Neural progenitor cell (in vitro differentiated cells): Measurements from ENCODE around the gene SMAD2. TPM values are rescaled to one million over a fixed set of nuclear protein-coding genes. Genes with fewer than 3 reads are reported as not detected.

Source experiments
- DNase-seq: peaks from one replicate; pipeline ENCODE4 v3.0.0-alpha.2; 2016; ENCODE audit warnings: low spot score
- H2AFZ ChIP-seq: fragments of 200-600 bp; sonication (generic); replicated peaks from 2 replicates; pipeline ENCODE4 v1.6.1; 2016; ENCODE audit warnings: antibody characterized with exemption
- H3F3A ChIP-seq: fragments of 200-600 bp; sonication (generic); 2 replicates; pipeline ENCODE4 v1.6.1; 2016; ENCODE audit warnings: antibody characterized with exemption, low read depth
- H3K27ac ChIP-seq: fragments of 200-600 bp; sonication (generic); 2 replicates; pipeline ENCODE4 v1.5.1; 2016; ENCODE audit warnings: mild to moderate bottlenecking
- H3K27me3 ChIP-seq: fragments of 200-600 bp; sonication (generic); 2 replicates; pipeline ENCODE4 v1.6.1; 2016; ENCODE audit warnings: mild to moderate bottlenecking, moderate library complexity
- H3K36me3 ChIP-seq: fragments of 200-600 bp; sonication (generic); 2 replicates; pipeline ENCODE4 v1.5.1; 2016
- H3K4me1 ChIP-seq: fragments of 200-600 bp; sonication (generic); 2 replicates; pipeline ENCODE4 v1.6.1; 2016; ENCODE audit warnings: mixed run types
- H3K4me2 ChIP-seq: fragments of 200-600 bp; sonication (generic); 2 replicates; pipeline ENCODE4 v1.6.1; 2016
- H3K4me3 ChIP-seq: fragments of 200-600 bp; sonication (generic); 2 replicates; pipeline ENCODE4 v1.5.1; 2016
- H3K79me2 ChIP-seq: fragments of 200-600 bp; sonication (generic); 2 replicates; pipeline ENCODE4 v1.6.1; 2016; ENCODE audit warnings: low read depth
- H3K9ac ChIP-seq: fragments of 200-600 bp; sonication (generic); 2 replicates; pipeline ENCODE4 v1.6.1; 2016
- H3K9me3 ChIP-seq: fragments of 200-600 bp; sonication (generic); 2 replicates; pipeline ENCODE4 v1.5.1; 2016; ENCODE audit warnings: low read depth
- H4K20me1 ChIP-seq: fragments of 200-600 bp; sonication (generic); 2 replicates; pipeline ENCODE4 v1.6.1; 2016; ENCODE audit warnings: low read depth
- H3K27ac Mint-ChIP-seq: 3 replicates; pipeline ENCODE4 v1.8.0; 2021; ENCODE audit warnings: mixed read lengths
- H3K27me3 Mint-ChIP-seq: 2 replicates; pipeline ENCODE4 v1.8.0; 2022; ENCODE audit warnings: low read depth, mild to moderate bottlenecking, inconsistent platforms, moderate library complexity, mixed read lengths; ENCODE audit not compliant: insufficient read depth
- H3K36me3 Mint-ChIP-seq: 3 replicates; pipeline ENCODE4 v1.8.0; 2021; ENCODE audit warnings: mixed read lengths
- H3K4me1 Mint-ChIP-seq: 3 replicates; pipeline ENCODE4 v1.8.0; 2021; ENCODE audit warnings: mixed read lengths
- H3K4me3 Mint-ChIP-seq: 3 replicates; pipeline ENCODE4 v1.8.0; 2021; ENCODE audit warnings: mild to moderate bottlenecking, moderate library complexity, mixed read lengths
- H3K9me3 Mint-ChIP-seq: 3 replicates; pipeline ENCODE4 v1.8.0; 2020; ENCODE audit warnings: mixed read lengths
- EZH2 ChIP-seq: fragments of 200-600 bp; sonication (generic); IDR thresholded peaks from 2 replicates; pipeline ENCODE4 v1.6.1; 2017; ENCODE audit warnings: antibody characterized with exemption, mild to moderate bottlenecking, moderate library complexity
- EZH2phosphoT487 ChIP-seq: fragments of 200-600 bp; sonication (generic); IDR thresholded peaks from 2 replicates; pipeline ENCODE4 v1.6.1; 2017; ENCODE audit warnings: antibody characterized with exemption
- total RNA-seq: library from RNA; depleted of rRNA; stranded (reverse); fragments of >200 nt; gene quantifications from 2 replicates; pipeline ENCODE4 v1.2.3, GENCODE V29; 2015; ENCODE audit warnings: low replicate concordance
- TF ChIP-seq, protein P1 (sequence below): fragments of 200-600 bp; sonication (generic); IDR thresholded peaks from 2 replicates; pipeline ENCODE4 v1.5.1; 2017; ENCODE audit warnings: antibody characterized with exemption, mild to moderate bottlenecking

The SMAD2 gene
- total RNA-seq, 1 donor from 2014 or later, result 233 TPM

DNA sequence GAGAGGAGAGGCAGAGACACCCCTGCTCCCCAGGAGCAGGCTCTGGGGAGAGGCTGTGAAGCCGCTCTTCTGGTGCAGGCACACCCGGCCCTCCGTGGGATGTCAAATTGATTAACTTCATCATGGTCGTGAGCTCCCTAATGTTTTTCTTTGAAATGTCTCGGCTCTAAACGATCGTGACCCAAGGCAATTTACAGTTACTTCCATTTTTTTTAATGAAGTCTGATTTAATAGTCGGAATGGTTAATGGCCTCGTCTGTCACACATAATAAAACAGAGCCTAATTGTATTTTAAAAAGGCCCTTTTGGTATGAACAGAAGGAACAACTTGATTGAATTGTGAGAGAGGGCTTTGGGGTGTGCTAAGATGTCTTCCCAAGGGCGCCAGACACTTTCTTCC is 130.2 kb downstream of the SMAD2 start:
- H3K4me3 Mint-ChIP-seq, result no peak overlapping the region
- no peak for DNase-seq
- no peaks in the 10 kb centered on the region for H3K9me3 Mint-ChIP-seq
- H3K27me3 Mint-ChIP-seq, result peaks cover 8% of the 10 kb centered on the region
- H3K79me2 ChIP-seq, result no peaks in the 10 kb centered on the region
- no peak overlapping the region for H2AFZ ChIP-seq
- TF ChIP-seq, protein P1, sequence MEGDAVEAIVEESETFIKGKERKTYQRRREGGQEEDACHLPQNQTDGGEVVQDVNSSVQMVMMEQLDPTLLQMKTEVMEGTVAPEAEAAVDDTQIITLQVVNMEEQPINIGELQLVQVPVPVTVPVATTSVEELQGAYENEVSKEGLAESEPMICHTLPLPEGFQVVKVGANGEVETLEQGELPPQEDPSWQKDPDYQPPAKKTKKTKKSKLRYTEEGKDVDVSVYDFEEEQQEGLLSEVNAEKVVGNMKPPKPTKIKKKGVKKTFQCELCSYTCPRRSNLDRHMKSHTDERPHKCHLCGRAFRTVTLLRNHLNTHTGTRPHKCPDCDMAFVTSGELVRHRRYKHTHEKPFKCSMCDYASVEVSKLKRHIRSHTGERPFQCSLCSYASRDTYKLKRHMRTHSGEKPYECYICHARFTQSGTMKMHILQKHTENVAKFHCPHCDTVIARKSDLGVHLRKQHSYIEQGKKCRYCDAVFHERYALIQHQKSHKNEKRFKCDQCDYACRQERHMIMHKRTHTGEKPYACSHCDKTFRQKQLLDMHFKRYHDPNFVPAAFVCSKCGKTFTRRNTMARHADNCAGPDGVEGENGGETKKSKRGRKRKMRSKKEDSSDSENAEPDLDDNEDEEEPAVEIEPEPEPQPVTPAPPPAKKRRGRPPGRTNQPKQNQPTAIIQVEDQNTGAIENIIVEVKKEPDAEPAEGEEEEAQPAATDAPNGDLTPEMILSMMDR, result no peak
- TF ChIP-seq EZH2 (no peak), EZH2phosphoT487 (no peak)
- H4K20me1 ChIP-seq, result no peaks in the 10 kb centered on the region
- no peaks in the 10 kb centered on the region for H3K4me1 ChIP-seq
- no peak overlapping the region for H3K9ac ChIP-seq
- peaks cover 7% of the 10 kb centered on the region for H3K4me1 Mint-ChIP-seq
- H3K36me3 ChIP-seq, result no peaks in the 10 kb centered on the region
- no peak overlapping the region for H3K4me3 ChIP-seq
- no peaks in the 10 kb centered on the region for H3K9me3 ChIP-seq
- no peak overlapping the region for H3K4me2 ChIP-seq
- no peaks in the 10 kb centered on the region for H3K36me3 Mint-ChIP-seq
- H3K27ac ChIP-seq, result no peak overlapping the region
- H3K27ac Mint-ChIP-seq, result no peak overlapping the region
- H3F3A ChIP-seq, result no peaks in the 10 kb centered on the region
- H3K27me3 ChIP-seq, result no peaks in the 10 kb centered on the region

DNA sequence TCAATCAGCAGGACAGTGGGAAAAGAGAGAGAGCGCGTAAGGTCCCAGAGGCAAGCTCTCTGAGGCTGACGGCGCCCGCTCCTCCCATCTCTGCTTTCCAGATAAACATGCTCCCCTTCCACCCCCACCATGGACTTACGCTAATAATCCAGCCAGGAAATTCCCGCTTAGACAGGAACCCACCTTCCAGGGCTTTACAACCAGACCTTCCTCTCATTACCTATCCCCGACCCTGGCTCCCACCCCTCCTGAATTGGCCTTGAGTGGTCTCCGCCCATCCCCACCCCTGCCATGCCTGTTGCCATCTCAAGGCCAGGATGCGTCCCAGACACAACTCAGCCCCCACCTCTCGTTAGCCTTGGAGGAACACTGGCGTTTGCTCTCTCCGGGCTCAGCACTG is 131.1 kb downstream of the SMAD2 start:
- Mint-ChIP-seq H3K9me3 (no peaks in the 10 kb centered on the region), H3K4me1 (peaks cover 7% of the 10 kb centered on the region), H3K27me3 (peaks cover 6% of the 10 kb centered on the region), H3K27ac (no peak overlapping the region), H3K36me3 (no peaks in the 10 kb centered on the region), H3K4me3 (no peak overlapping the region)
- H3K9me3 ChIP-seq, result no peaks in the 10 kb centered on the region
- no peak overlapping the region for H3K4me2 ChIP-seq
- no peak overlapping the region for H3K4me3 ChIP-seq
- H3K9ac ChIP-seq, result no peak overlapping the region
- DNase-seq, result no peak
- H4K20me1 ChIP-seq, result no peaks in the 10 kb centered on the region
- no peak overlapping the region for H3K27ac ChIP-seq
- H2AFZ ChIP-seq, result no peak overlapping the region
- H3K79me2 ChIP-seq, result no peaks in the 10 kb centered on the region
- H3K27me3 ChIP-seq, result no peaks in the 10 kb centered on the region
- TF ChIP-seq, protein P1, result no peak
- TF ChIP-seq EZH2 (no peak), EZH2phosphoT487 (no peak)
- no peaks in the 10 kb centered on the region for H3K4me1 ChIP-seq
- no peaks in the 10 kb centered on the region for H3F3A ChIP-seq
- no peaks in the 10 kb centered on the region for H3K36me3 ChIP-seq

DNA sequence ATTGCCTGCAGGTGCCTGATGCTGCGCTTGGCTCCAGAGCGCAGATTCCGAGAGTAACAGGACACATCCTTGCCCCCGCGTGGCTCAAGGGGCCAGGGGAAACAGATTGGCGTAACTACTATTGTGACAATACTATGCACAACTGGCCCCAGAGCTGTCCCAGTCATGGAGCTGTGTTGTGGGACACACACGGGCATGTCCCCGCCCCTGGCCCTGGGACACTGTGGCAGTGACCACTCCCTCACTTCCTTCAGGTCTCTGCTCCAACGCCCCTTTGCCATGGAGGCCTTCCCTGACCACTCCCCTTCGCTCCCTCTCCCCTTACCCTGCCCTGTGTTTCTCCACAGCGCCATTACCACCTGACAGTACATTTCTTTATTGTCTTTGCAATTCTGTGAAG is 132.1 kb downstream of the SMAD2 start:
- Histone ChIP-seq H3K9ac (no peak overlapping the region), H3K27ac (no peak overlapping the region), H3K4me3 (no peak overlapping the region), H3K36me3 (no peaks in the 10 kb centered on the region), H3K9me3 (no peaks in the 10 kb centered on the region), H4K20me1 (no peaks in the 10 kb centered on the region), H3K4me2 (no peak overlapping the region), H2AFZ (no peak overlapping the region), H3K27me3 (no peaks in the 10 kb centered on the region), H3K79me2 (no peaks in the 10 kb centered on the region), H3F3A (no peaks in the 10 kb centered on the region), H3K4me1 (no peaks in the 10 kb centered on the region)
- Mint-ChIP-seq H3K27ac (no peak overlapping the region), H3K27me3 (peaks cover 6% of the 10 kb centered on the region), H3K9me3 (no peaks in the 10 kb centered on the region), H3K4me1 (peaks cover 7% of the 10 kb centered on the region), H3K4me3 (no peak overlapping the region), H3K36me3 (no peaks in the 10 kb centered on the region)
- DNase-seq, result no peak
- TF ChIP-seq EZH2phosphoT487 (no peak), EZH2 (no peak)
- TF ChIP-seq, protein P1, result no peak

DNA sequence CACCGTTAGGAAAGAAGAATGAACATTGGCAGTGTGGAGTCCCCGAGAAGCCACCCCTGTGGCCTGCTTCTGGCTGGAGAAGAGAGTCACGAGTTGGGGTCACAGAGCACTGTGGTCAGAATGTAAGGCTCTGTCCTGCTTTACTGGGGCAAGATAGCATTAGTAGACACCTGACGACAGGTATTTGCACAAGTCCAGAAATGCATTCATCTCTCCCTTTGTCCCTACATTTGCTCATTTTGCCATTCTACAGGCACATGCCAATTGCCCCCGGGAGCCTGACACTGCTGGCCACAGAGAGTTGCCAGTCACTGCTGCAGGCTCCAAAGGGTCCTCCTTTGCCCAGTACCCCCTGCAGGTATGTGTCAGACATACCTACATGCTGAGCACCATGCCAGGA is 133.3 kb downstream of the SMAD2 start:
- no peak overlapping the region for H3K9ac ChIP-seq
- H3K27ac ChIP-seq, result no peak overlapping the region
- H4K20me1 ChIP-seq, result no peaks in the 10 kb centered on the region
- H3K4me1 ChIP-seq, result no peaks in the 10 kb centered on the region
- H3K4me2 ChIP-seq, result no peak overlapping the region
- Mint-ChIP-seq H3K4me3 (no peak overlapping the region), H3K36me3 (no peaks in the 10 kb centered on the region), H3K9me3 (no peaks in the 10 kb centered on the region), H3K4me1 (peaks cover 7% of the 10 kb centered on the region), H3K27ac (no peak overlapping the region), H3K27me3 (peaks cover 6% of the 10 kb centered on the region)
- no peaks in the 10 kb centered on the region for H3K36me3 ChIP-seq
- H3K9me3 ChIP-seq, result no peaks in the 10 kb centered on the region
- no peak overlapping the region for H3K4me3 ChIP-seq
- H3K27me3 ChIP-seq, result no peaks in the 10 kb centered on the region
- no peak overlapping the region for H2AFZ ChIP-seq
- no peak for DNase-seq
- TF ChIP-seq EZH2phosphoT487 (no peak), EZH2 (no peak)
- TF ChIP-seq, protein P1, result no peak
- no peaks in the 10 kb centered on the region for H3K79me2 ChIP-seq
- H3F3A ChIP-seq, result no peaks in the 10 kb centered on the region
